Measurements from ENCODE around the gene LPCAT3. TPM values are rescaled to one million over a fixed set of nuclear protein-coding genes. Genes with fewer than 3 reads are reported as not detected.
"Not testable (repeated sequence)": the region's sequence is repeated elsewhere in the genome, so short reads cannot be mapped to it uniquely, and the experiment has no call there.

The LPCAT3 gene
- total RNA-seq, 1 donor from 2014 or later = 12.5 TPM

- TF ChIP-seq, protein P1, sequence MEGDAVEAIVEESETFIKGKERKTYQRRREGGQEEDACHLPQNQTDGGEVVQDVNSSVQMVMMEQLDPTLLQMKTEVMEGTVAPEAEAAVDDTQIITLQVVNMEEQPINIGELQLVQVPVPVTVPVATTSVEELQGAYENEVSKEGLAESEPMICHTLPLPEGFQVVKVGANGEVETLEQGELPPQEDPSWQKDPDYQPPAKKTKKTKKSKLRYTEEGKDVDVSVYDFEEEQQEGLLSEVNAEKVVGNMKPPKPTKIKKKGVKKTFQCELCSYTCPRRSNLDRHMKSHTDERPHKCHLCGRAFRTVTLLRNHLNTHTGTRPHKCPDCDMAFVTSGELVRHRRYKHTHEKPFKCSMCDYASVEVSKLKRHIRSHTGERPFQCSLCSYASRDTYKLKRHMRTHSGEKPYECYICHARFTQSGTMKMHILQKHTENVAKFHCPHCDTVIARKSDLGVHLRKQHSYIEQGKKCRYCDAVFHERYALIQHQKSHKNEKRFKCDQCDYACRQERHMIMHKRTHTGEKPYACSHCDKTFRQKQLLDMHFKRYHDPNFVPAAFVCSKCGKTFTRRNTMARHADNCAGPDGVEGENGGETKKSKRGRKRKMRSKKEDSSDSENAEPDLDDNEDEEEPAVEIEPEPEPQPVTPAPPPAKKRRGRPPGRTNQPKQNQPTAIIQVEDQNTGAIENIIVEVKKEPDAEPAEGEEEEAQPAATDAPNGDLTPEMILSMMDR (IDR thresholded peaks at IDR 0.05; ENCODE audit: insufficient read depth, low read length, poor library complexity, severe bottlenecking) = no peak
- H3K36me3 ChIP-seq (ENCODE audit: control insufficient read depth, insufficient read depth, low read length) = no peaks in the 10 kb centered on the region
- DNase-seq (ENCODE audit: low read depth) = no peak
- no peak overlapping the region for H3K4me3 ChIP-seq (ENCODE audit: low read depth, low read length)
- no peaks in the 10 kb centered on the region for H3K27me3 ChIP-seq (ENCODE audit: control insufficient read depth, insufficient read depth, low read length)
Observed at GRCh38 chr12:7045913-7046312, 27.6 kb upstream of the LPCAT3 start.

DNA sequence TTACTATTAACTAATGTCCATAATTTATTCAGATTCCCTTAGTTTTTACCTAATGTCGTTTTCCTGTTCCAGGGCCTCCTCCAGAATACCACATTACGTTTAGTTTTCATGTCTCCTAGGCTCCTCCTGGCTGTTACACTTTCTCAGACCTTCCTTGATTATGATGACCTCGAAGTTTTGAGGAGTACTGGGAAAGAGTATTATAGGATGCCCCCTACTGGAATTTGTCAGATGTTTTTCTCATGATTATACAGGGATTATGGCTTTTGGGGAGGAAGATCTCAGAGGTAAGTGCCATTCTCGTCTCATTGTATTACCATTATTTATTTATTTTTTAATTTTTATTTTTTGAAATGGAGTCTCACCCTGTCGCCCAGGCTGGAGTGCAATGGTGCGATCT, 24.6 kb upstream of the LPCAT3 start:
- no peak overlapping the region for H3K4me3 ChIP-seq (ENCODE audit: low read depth, low read length)
- TF ChIP-seq, protein P1 (IDR thresholded peaks at IDR 0.05; ENCODE audit: insufficient read depth, low read length, poor library complexity, severe bottlenecking) = no peak
- no peaks in the 10 kb centered on the region for H3K36me3 ChIP-seq (ENCODE audit: control insufficient read depth, insufficient read depth, low read length)
- H3K27me3 ChIP-seq (ENCODE audit: control insufficient read depth, insufficient read depth, low read length) = no peaks in the 10 kb centered on the region
- DNase-seq (ENCODE audit: low read depth) = no peak

DNA sequence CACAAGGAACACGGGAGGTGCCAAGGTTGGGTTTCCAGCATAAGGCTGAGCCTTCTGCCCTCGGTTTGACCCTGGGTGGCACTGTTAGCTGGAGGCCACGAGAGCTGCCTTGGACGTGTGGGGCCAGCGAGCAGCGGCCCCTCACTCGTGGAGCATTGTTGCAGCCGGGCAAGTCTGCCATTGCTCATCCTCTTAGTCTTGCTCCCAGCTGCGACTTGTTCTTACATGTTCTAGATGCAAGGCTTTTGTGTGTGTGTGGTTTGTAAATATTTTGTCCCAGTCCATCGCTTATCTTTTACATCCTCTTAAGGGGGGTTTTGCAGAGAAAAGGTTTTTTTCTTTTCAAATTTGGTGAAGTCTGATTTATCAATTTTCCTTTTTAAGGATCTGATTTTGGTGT, 21.1 kb upstream of the LPCAT3 start:
- TF ChIP-seq, protein P1 (IDR thresholded peaks at IDR 0.05; ENCODE audit: insufficient read depth, low read length, poor library complexity, severe bottlenecking) = no peak
- Histone ChIP-seq H3K36me3 (ENCODE audit: control insufficient read depth, insufficient read depth, low read length) (no peaks in the 10 kb centered on the region), H3K4me3 (ENCODE audit: low read depth, low read length) (no peak overlapping the region), H3K27me3 (ENCODE audit: control insufficient read depth, insufficient read depth, low read length) (no peaks in the 10 kb centered on the region)
- no peak for DNase-seq (ENCODE audit: low read depth)

- H3K36me3 ChIP-seq (ENCODE audit: control insufficient read depth, insufficient read depth, low read length) = no peaks in the 10 kb centered on the region
- H3K27me3 ChIP-seq (ENCODE audit: control insufficient read depth, insufficient read depth, low read length) = no peaks in the 10 kb centered on the region
Observed at GRCh38 chr12:7038591-7038990, 20.3 kb upstream of the LPCAT3 start.

DNA sequence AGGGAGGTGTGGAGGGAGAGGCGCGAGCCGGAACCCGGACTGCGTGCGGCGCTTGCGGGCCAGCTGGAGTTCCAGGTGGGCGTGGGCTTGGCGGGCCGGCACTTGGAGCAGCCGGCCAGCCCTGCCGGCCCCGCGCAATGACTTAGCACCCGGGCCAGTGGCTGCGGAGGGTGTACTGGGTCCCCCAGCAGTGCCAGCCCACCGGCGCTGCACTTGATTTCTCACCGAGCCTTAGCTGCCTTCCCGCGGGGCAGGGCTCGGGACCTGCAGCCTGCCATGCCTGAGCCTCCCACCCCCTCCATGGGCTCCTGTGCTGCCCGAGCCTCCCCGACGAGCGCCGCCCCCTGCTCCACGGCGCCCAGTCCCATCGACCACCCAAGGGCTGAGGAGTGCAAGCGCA, 19.1 kb upstream of the LPCAT3 start:
- H3K36me3 ChIP-seq (ENCODE audit: control insufficient read depth, insufficient read depth, low read length); H3K4me3 ChIP-seq (ENCODE audit: low read depth, low read length); DNase-seq (ENCODE audit: low read depth); H3K27me3 ChIP-seq (ENCODE audit: control insufficient read depth, insufficient read depth, low read length): not testable (repeated sequence)

More at GRCh38 chr12:7038591-7038990, 20.3 kb upstream of the LPCAT3 start:
- DNase-seq (ENCODE audit: low read depth) = no peak
- H3K4me3 ChIP-seq (ENCODE audit: low read depth, low read length) = no peak overlapping the region
- TF ChIP-seq, protein P1 (IDR thresholded peaks at IDR 0.05; ENCODE audit: insufficient read depth, low read length, poor library complexity, severe bottlenecking) = no peak

- TF ChIP-seq, protein P1 (IDR thresholded peaks at IDR 0.05; ENCODE audit: insufficient read depth, low read length, poor library complexity, severe bottlenecking) = no peak
- no peak overlapping the region for H3K4me3 ChIP-seq (ENCODE audit: low read depth, low read length)
- no peaks in the 10 kb centered on the region for H3K27me3 ChIP-seq (ENCODE audit: control insufficient read depth, insufficient read depth, low read length)
- no peaks in the 10 kb centered on the region for H3K36me3 ChIP-seq (ENCODE audit: control insufficient read depth, insufficient read depth, low read length)
- DNase-seq (ENCODE audit: low read depth) = no peak
Observed at GRCh38 chr12:7035463-7035862, 17.2 kb upstream of the LPCAT3 start.
